GM10266 (cell line): ENCODE measurements around the gene TAC1.

Source experiments
- DNase-seq: peaks from one replicate; pipeline ENCODE4 v3.0.0; 2012; ENCODE audit errors: extremely low spot score
- TF ChIP-seq, protein P1 (sequence below): IDR thresholded peaks from 2 replicates; pipeline ENCODE4 v1.5.1; 2012; ENCODE audit warnings: mild to moderate bottlenecking, low read depth; ENCODE audit not compliant: control insufficient read depth, insufficient read depth; ENCODE audit errors: missing control alignments

The TAC1 gene, protein sequence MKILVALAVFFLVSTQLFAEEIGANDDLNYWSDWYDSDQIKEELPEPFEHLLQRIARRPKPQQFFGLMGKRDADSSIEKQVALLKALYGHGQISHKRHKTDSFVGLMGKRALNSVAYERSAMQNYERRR

GRCh38 chr7:97731736-97732564 lies at the start of gene TAC1:
TSS of gene TAC1 (plus strand) at chr7:97732086. CDS start at chr7:97732613, 527 bp downstream.
- TF ChIP-seq, protein P1, sequence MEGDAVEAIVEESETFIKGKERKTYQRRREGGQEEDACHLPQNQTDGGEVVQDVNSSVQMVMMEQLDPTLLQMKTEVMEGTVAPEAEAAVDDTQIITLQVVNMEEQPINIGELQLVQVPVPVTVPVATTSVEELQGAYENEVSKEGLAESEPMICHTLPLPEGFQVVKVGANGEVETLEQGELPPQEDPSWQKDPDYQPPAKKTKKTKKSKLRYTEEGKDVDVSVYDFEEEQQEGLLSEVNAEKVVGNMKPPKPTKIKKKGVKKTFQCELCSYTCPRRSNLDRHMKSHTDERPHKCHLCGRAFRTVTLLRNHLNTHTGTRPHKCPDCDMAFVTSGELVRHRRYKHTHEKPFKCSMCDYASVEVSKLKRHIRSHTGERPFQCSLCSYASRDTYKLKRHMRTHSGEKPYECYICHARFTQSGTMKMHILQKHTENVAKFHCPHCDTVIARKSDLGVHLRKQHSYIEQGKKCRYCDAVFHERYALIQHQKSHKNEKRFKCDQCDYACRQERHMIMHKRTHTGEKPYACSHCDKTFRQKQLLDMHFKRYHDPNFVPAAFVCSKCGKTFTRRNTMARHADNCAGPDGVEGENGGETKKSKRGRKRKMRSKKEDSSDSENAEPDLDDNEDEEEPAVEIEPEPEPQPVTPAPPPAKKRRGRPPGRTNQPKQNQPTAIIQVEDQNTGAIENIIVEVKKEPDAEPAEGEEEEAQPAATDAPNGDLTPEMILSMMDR: no peak
- no peak for DNase-seq

- no peak for DNase-seq
- TF ChIP-seq, protein P1: no peak
Measured at GRCh38 chr7:97685952-97686351, 45.9 kb upstream of the TAC1 start.

GRCh38 chr7:97693586-97693985 lies 38.3 kb upstream of the TAC1 start:
- no peak for DNase-seq
- TF ChIP-seq, protein P1: no peak

DNA sequence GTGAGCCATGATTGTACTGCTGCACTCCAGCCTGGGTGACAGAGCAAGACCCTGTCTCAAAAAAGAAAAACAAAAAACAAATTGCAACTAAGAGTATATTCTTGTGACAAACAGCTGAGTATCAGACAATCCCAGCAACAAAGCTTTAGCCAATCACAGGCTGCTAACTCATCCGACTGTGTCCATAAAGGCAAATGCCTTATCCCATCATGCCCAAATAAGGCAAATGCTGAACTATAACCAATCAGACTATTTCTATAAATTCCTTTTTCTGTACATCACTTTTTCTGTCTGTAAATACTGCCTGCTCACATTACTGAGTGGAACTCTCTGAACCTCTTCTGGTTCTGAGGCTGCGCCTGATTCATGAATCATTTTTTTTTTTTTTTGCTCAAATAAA lies 37.5 kb upstream of the TAC1 start:
- DNase-seq: no peak
- TF ChIP-seq, protein P1: no peak

DNA sequence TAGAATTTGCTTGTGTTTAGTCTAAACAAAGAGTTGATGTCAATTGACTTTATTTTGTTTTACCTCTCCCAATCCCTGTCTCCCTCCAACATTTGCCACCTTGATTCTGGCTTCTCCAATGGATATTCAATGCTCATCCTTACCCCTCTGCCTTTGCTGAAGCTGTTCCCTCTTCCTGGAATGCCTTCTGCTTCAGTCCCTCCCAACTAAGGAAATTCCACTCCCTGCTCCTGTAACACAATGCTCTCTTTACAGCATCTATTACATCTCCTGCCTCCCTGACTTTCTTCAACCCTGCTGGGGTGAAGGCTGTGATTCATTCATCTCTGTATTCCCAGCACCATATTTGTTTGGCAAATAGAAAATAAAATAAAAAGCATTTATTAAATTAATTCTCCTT lies 34.5 kb upstream of the TAC1 start:
- TF ChIP-seq, protein P1: no peak
- DNase-seq: no peak

GRCh38 chr7:97722386-97722785 lies 9.5 kb upstream of the TAC1 start:
- no peak for DNase-seq
- TF ChIP-seq, protein P1: no peak
